Esophagus muscularis mucosa (tissue), 4 donors: ENCODE results near the gene LRRC73. TPM values are rescaled to one million over a fixed set of nuclear protein-coding genes. Genes with fewer than 3 reads are reported as not detected.
A peak's percentile ranks its signal among the peaks of the same experiment; 100 is the strongest.

Experiments used
- DNase-seq: peaks from one replicate; pipeline ENCODE4 v3.0.0-alpha.2; 2017; ENCODE audit errors: extremely low spot score
- H3K27ac ChIP-seq, 4 donors: fragments of 200-600 bp; sonication (generic); replicated peaks in 1 of 4; 1 replicate in 3 of 4; 2 replicates in 1 of 4; pipeline ENCODE4 v1.5.1; 2016 to 2019; ENCODE audit warnings: mild to moderate bottlenecking in 1 of 4
- H3K27me3 ChIP-seq, 4 donors: fragments of 200-600 bp; sonication (generic); one replicate each; pipeline versions ENCODE4 v1.5.1 to v1.6.0; 2016 to 2019
- H3K36me3 ChIP-seq, 4 donors: fragments of 200-600 bp; sonication (generic); one replicate each; pipeline ENCODE4 v1.5.1; 2016 to 2019
- H3K4me1 ChIP-seq, 4 donors: fragments of 200-600 bp; sonication (generic); one replicate each; pipeline ENCODE4 v1.5.1; 2016 to 2019
- H3K4me3 ChIP-seq, 4 donors: fragments of 200-600 bp; sonication (generic); 1 replicate in 2 of 4; 2 replicates in 2 of 4; pipeline ENCODE4 v1.5.1; 2016 to 2019; ENCODE audit warnings: mild to moderate bottlenecking in 4 of 4, moderate library complexity in 1 of 4
- H3K9me3 ChIP-seq, 4 donors: fragments of 200-600 bp; sonication (generic); 1 replicate in 3 of 4; 2 replicates in 1 of 4; pipeline ENCODE4 v1.5.1; 2016 to 2019
- EP300 ChIP-seq: sonication (generic); formaldehyde crosslinking; IDR thresholded peaks from one replicate; pipeline ENCODE4 v1.6.1; 2017; ENCODE audit warnings: antibody characterized with exemption
- POLR2A ChIP-seq: fragments of 450-650 bp; IDR thresholded peaks from one replicate; pipeline ENCODE4 v1.6.1; 2017; ENCODE audit warnings: antibody characterized with exemption, moderate library complexity, mild to moderate bottlenecking, low read depth
- POLR2AphosphoS5 ChIP-seq, 2 donors: sonication (generic); formaldehyde crosslinking; IDR thresholded peaks; one replicate each; pipeline ENCODE4 v1.6.1; 2017; ENCODE audit warnings: antibody characterized with exemption in 2 of 2
- WGBS: methylation state at CpG from one replicate; pipeline ENCODE4 v1.1.5; 2018; 5-methylcytosine and 5-hydroxymethylcytosine counted together
- intact Hi-C: fragments of 100-400 bp; cut with DNase I; formaldehyde crosslinking; loops from one replicate; pipeline ENCODE4 v1.15.1; 2023
- total RNA-seq, 4 donors: library from RNA; depleted of rRNA; stranded (reverse); fragments of >200 nt; gene quantifications; one replicate each; pipeline versions ENCODE4 v1.1.0 to v1.2.1, GENCODE V29; 2016
- TF ChIP-seq, protein P1 (sequence below), 3 experiments: fragments of 200-600 bp in 2 of 3; fragments of 450-650 bp in 1 of 3; sonication (generic) in 2 of 3; IDR thresholded peaks; one replicate each; pipeline ENCODE4 v1.5.1; 2017 to 2019; ENCODE audit warnings: antibody characterized with exemption in 3 of 3, mild to moderate bottlenecking in 2 of 3, moderate library complexity in 1 of 3

Gene LRRC73
- total RNA-seq, 4 donors from 2014 or later = 0.50 to 1.4 (median 0.75) TPM; not detected in 1

DNA sequence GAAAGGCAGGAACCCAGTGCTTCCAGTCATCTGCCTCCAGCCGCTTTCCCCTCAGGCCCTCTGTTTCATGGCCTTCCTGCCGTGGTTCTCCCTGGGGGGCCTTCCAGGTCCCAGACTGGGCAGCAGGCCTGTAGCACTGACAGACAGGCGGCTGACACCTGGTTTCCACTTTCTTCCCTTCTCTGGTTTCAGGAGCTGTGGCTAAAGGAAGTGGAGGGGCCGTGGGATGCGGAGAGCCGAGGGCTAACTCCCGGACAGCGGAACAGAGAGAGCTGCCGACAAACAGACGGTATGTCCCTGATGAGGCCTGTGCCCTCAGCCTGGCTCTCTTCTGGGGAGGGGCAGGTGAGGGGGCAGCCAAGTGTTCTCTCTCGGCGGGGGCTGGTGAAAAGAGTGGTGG is 12.5 kb downstream of the LRRC73 start:
- H3K27me3 ChIP-seq = no peaks in the 10 kb centered on the region
- H3K27ac ChIP-seq = no peak overlapping the region
- peaks cover 35 to 53% (median 47%) of the 10 kb centered on the region in 4 donors for H3K36me3 ChIP-seq
- intact Hi-C loops = loop anchor here (5.0 to 10.0 kb wide), 2 partner anchors 40 to 133 kb away; partner anchors contain the start of genes DLK2 and ZNF318
- WGBS = 88% methylated on average over 5 of the region's 12 CpGs
- H3K4me3 ChIP-seq = no peak overlapping the region
- peaks cover 30 to 54% (median 46%) of the 10 kb centered on the region in 4 donors for H3K4me1 ChIP-seq
- TF ChIP-seq EP300 = no peak
- no peak for TF ChIP-seq POLR2AphosphoS5 (IDR thresholded peaks at IDR 0.05)
- TF ChIP-seq, protein P1, sequence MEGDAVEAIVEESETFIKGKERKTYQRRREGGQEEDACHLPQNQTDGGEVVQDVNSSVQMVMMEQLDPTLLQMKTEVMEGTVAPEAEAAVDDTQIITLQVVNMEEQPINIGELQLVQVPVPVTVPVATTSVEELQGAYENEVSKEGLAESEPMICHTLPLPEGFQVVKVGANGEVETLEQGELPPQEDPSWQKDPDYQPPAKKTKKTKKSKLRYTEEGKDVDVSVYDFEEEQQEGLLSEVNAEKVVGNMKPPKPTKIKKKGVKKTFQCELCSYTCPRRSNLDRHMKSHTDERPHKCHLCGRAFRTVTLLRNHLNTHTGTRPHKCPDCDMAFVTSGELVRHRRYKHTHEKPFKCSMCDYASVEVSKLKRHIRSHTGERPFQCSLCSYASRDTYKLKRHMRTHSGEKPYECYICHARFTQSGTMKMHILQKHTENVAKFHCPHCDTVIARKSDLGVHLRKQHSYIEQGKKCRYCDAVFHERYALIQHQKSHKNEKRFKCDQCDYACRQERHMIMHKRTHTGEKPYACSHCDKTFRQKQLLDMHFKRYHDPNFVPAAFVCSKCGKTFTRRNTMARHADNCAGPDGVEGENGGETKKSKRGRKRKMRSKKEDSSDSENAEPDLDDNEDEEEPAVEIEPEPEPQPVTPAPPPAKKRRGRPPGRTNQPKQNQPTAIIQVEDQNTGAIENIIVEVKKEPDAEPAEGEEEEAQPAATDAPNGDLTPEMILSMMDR (IDR thresholded peaks at IDR 0.05) = no peak
- TF ChIP-seq POLR2A = no peak
- no peak for DNase-seq
- no peaks in the 10 kb centered on the region for H3K9me3 ChIP-seq

GRCh38 chr6:43497129-43497396 is 13.1 kb downstream of the LRRC73 start:
- H3K27me3 ChIP-seq = no peaks in the 10 kb centered on the region
- H3K36me3 ChIP-seq = peaks cover 28 to 47% (median 41%) of the 10 kb centered on the region in 4 donors
- H3K4me3 ChIP-seq = no peak overlapping the region
- no peak overlapping the region for H3K27ac ChIP-seq
- intact Hi-C loops = loop anchor here (5.0 to 10.0 kb wide), 2 partner anchors 40 to 132 kb away; partner anchors contain the start of genes DLK2 and ZNF318
- TF ChIP-seq EP300 (no peak), POLR2AphosphoS5 (IDR thresholded peaks at IDR 0.05) (no peak), POLR2A (no peak)
- TF ChIP-seq, protein P1 (IDR thresholded peaks at IDR 0.05) = no peak
- H3K9me3 ChIP-seq = no peaks in the 10 kb centered on the region
- H3K4me1 ChIP-seq = peaks cover 30 to 54% (median 46%) of the 10 kb centered on the region in 4 donors
- DNase-seq = no peak
- 74% methylated on average over 6 of the region's 6 CpGs for WGBS

- intact Hi-C loops = loop anchor here (5.0 to 10.0 kb wide), 2 partner anchors 39 to 132 kb away; partner anchors contain the start of genes DLK2 and ZNF318
- H3K27ac ChIP-seq = no peak overlapping the region
Measured at GRCh38 chr6:43496370-43497128, 13.6 kb downstream of the LRRC73 start.

GRCh38 chr6:43495409-43495941 is 14.7 kb downstream of the LRRC73 start:
- Histone ChIP-seq H3K9me3 (no peaks in the 10 kb centered on the region), H3K27me3 (no peaks in the 10 kb centered on the region), H3K27ac (no peak overlapping the region), H3K4me3 (no peak overlapping the region), H3K36me3 (peaks cover 19 to 31% (median 25%) of the 10 kb centered on the region in 4 donors), H3K4me1 (peaks cover 30 to 54% (median 42%) of the 10 kb centered on the region in 4 donors)
- intact Hi-C loops = loop anchor here (5.0 to 10.0 kb wide), 2 partner anchors 38 to 131 kb away; partner anchors contain the start of genes DLK2 and ZNF318
- no peak for TF ChIP-seq POLR2AphosphoS5 (IDR thresholded peaks at IDR 0.05)
- no peak for TF ChIP-seq EP300
- TF ChIP-seq, protein P1 (IDR thresholded peaks at IDR 0.05) = no peak
- no peak for TF ChIP-seq POLR2A
- 82% methylated on average over 3 of the region's 4 CpGs for WGBS
- DNase-seq = no peak

More at GRCh38 chr6:43496370-43497128, 13.6 kb downstream of the LRRC73 start:
- no peaks in the 10 kb centered on the region for H3K27me3 ChIP-seq
- peaks cover 30 to 54% (median 46%) of the 10 kb centered on the region in 4 donors for H3K4me1 ChIP-seq
- H3K9me3 ChIP-seq = no peaks in the 10 kb centered on the region
- TF ChIP-seq, protein P1 (IDR thresholded peaks at IDR 0.05) = peak; percentile 38 to 66 (median 60)
- TF ChIP-seq POLR2AphosphoS5 (IDR thresholded peaks at IDR 0.05) (no peak), POLR2A (no peak)
- no peak overlapping the region for H3K4me3 ChIP-seq
- 51% methylated on average over 6 of the region's 18 CpGs for WGBS
- DNase-seq = no peak
- H3K36me3 ChIP-seq = peaks cover 27 to 42% (median 36%) of the 10 kb centered on the region in 4 donors
